HepG2 (cell line): ENCODE measurements around the gene TUT7. TPM values are rescaled to one million over a fixed set of nuclear protein-coding genes. Genes with fewer than 3 reads are reported as not detected.

ENCODE experiments used
- ARID2 ChIP-seq: sonication (generic); formaldehyde crosslinking; IDR thresholded peaks from 2 replicates; pipeline ENCODE4 v1.8.1; 2022; ENCODE audit warnings: mild to moderate bottlenecking, missing genetic modification reagents, borderline replicate concordance
- CCDC6 ChIP-seq: sonication (generic); formaldehyde crosslinking; IDR thresholded peaks from 2 replicates; pipeline ENCODE4 v1.8.1; 2022; ENCODE audit warnings: mild to moderate bottlenecking, missing genetic modification reagents, moderate library complexity
- CHD4 ChIP-seq: fragments of 200-600 bp; sonication (generic); IDR thresholded peaks from 2 replicates; pipeline ENCODE4 v1.7.0; 2017; ENCODE audit warnings: mild to moderate bottlenecking, low read length, borderline replicate concordance
- HINFP ChIP-seq: sonication (generic); formaldehyde crosslinking; IDR thresholded peaks from 2 replicates; pipeline ENCODE4 v1.4.0; 2020; ENCODE audit warnings: low read depth, mild to moderate bottlenecking, missing genetic modification reagents
- ISL2 ChIP-seq: sonication (generic); formaldehyde crosslinking; IDR thresholded peaks from 2 replicates; pipeline ENCODE4 v1.5.0; 2020; ENCODE audit warnings: missing genetic modification reagents
- KDM5A ChIP-seq: fragments of 200-600 bp; sonication (generic); IDR thresholded peaks from 2 replicates; pipeline ENCODE4 v1.7.0; 2018; ENCODE audit warnings: antibody characterized with exemption, mild to moderate bottlenecking, low read length, borderline replicate concordance
- MAFF ChIP-seq: IDR thresholded peaks from 2 replicates; pipeline ENCODE4 v1.6.1; 2011; ENCODE audit warnings: low read depth, low read length, improper control_type of control experiment
- MTERF4 ChIP-seq: sonication (generic); formaldehyde crosslinking; IDR thresholded peaks from 2 replicates; pipeline ENCODE4 v1.8.0; 2023; ENCODE audit warnings: mild to moderate bottlenecking, missing genetic modification reagents
- NR1H2 ChIP-seq: sonication (generic); formaldehyde crosslinking; IDR thresholded peaks from 2 replicates; pipeline ENCODE4 v1.8.1; 2022; ENCODE audit warnings: low read depth, missing genetic modification reagents, borderline replicate concordance
- RORA ChIP-seq: sonication (generic); formaldehyde crosslinking; IDR thresholded peaks from 2 replicates; pipeline ENCODE4 v1.5.0; 2020; ENCODE audit warnings: mild to moderate bottlenecking, missing genetic modification reagents, moderate library complexity
- SNAPC5 ChIP-seq: sonication (generic); formaldehyde crosslinking; IDR thresholded peaks from 2 replicates; pipeline ENCODE4 v1.8.1; 2023; ENCODE audit warnings: mild to moderate bottlenecking, missing genetic modification reagents, borderline replicate concordance
- THAP11 ChIP-seq: IDR thresholded peaks from 2 replicates; pipeline ENCODE4 v1.6.1; 2016; ENCODE audit warnings: missing biosample characterization, missing genetic modification reagents
- WIZ ChIP-seq: sonication (generic); formaldehyde crosslinking; IDR thresholded peaks from 2 replicates; pipeline ENCODE4 v1.5.1; 2020; ENCODE audit warnings: mild to moderate bottlenecking, missing genetic modification reagents
- ZBTB1 ChIP-seq: sonication (generic); formaldehyde crosslinking; IDR thresholded peaks from 2 replicates; pipeline ENCODE4 v1.4.0; 2020; ENCODE audit warnings: missing genetic modification reagents, borderline replicate concordance
- ZBTB10 ChIP-seq: sonication (generic); formaldehyde crosslinking; IDR thresholded peaks from 2 replicates; pipeline ENCODE4 v1.4.0; 2020; ENCODE audit warnings: missing genetic modification reagents, borderline replicate concordance
- ZNF24 ChIP-seq: fragments of 450-650 bp; IDR thresholded peaks from 2 replicates; pipeline ENCODE4 v1.6.1; 2017; ENCODE audit warnings: antibody characterized with exemption, mild to moderate bottlenecking
- ZNF317 ChIP-seq: sonication (generic); formaldehyde crosslinking; IDR thresholded peaks from 2 replicates; pipeline ENCODE4 v1.5.0; 2020; ENCODE audit warnings: mild to moderate bottlenecking, missing genetic modification reagents
- ZNF75D ChIP-seq: sonication (generic); formaldehyde crosslinking; IDR thresholded peaks from 2 replicates; pipeline ENCODE4 v1.8.1; 2023; ENCODE audit warnings: missing genetic modification reagents, mild to moderate bottlenecking, borderline replicate concordance
- ZSCAN31 ChIP-seq: sonication (generic); formaldehyde crosslinking; IDR thresholded peaks from 2 replicates; pipeline ENCODE4 v1.5.0; 2020; ENCODE audit warnings: low read depth, mild to moderate bottlenecking, missing genetic modification reagents
- polyA plus RNA-seq, 8 experiments: library from polyadenylated mRNA; depleted of rRNA in 3 of 8; stranded (reverse) in 7 of 8; unstranded in 1 of 8; fragments of >200 nt; fragmentation: Illumina TruSeq in 4 of 8; extraction: Trizol in 4 of 8; gene quantifications; 2 replicates each; pipeline versions ENCODE4 v1.2.1 to v1.2.3, GENCODE V29; 2011 to 2016; ENCODE audit warnings: low read depth in 4 of 8, missing spikeins in 1 of 8, mixed read lengths in 1 of 8; ENCODE audit not compliant: insufficient read depth in 1 of 8
- total RNA-seq, 5 experiments: library from RNA; depleted of rRNA; stranded (reverse); fragments of >200 nt; fragmentation: Illumina TruSeq; extraction: Trizol; gene quantifications; 2 replicates each; pipeline ENCODE4 v1.2.3, GENCODE V29; 2016; ENCODE audit warnings: low read depth in 1 of 5
- TF ChIP-seq, protein P1 (sequence below): sonication (generic); formaldehyde crosslinking; IDR thresholded peaks from 2 replicates; pipeline ENCODE4 v1.8.0; 2022; ENCODE audit warnings: missing genetic modification reagents, mild to moderate bottlenecking, borderline replicate concordance
- TF ChIP-seq, protein P2 (sequence below): IDR thresholded peaks from 2 replicates; pipeline ENCODE4 v1.6.1; 2018; ENCODE audit warnings: missing genetic modification reagents
- TF ChIP-seq, protein P3 (sequence below): IDR thresholded peaks from 2 replicates; pipeline ENCODE4 v1.6.1; 2016

TUT7 gene
- total and polyA plus RNA-seq, 2 of the 13 experiments (the other 11 are each of a cell fraction or from before 2014, with no cell fraction given): 12.0 to 19.4 TPM

DNA sequence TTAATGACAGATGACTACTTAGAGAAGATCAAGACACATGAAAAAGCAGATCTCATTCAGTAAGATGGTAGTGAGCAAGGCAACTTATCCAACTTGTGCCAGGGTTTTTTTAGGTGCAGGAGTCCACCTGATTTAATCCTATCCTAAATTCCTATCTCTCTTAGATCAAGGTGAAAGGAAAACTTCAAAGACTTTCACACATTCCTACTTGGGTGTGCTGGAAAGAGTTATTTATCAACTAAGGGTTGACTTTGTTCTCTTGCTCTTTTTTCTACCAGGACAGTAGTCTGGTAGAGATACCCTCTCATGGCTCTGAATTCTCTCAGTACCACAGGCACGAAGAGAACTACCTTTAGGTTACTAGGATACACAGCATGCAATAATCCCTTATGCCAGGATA lies 18.2 kb downstream of the TUT7 start (continued):
- no peak for TF ChIP-seq ZBTB10 (CRISPR knock-in tag)
- no peak for TF ChIP-seq NR1H2 (CRISPR knock-in tag)
- no peak for TF ChIP-seq SNAPC5 (CRISPR knock-in tag)
- TF ChIP-seq MTERF4 (CRISPR knock-in tag): no peak
- no peak for TF ChIP-seq KDM5A
- no peak for TF ChIP-seq CCDC6 (CRISPR knock-in tag)
- TF ChIP-seq WIZ (CRISPR knock-in tag): no peak
- no peak for TF ChIP-seq ZSCAN31 (CRISPR knock-in tag)
- TF ChIP-seq, protein P1, sequence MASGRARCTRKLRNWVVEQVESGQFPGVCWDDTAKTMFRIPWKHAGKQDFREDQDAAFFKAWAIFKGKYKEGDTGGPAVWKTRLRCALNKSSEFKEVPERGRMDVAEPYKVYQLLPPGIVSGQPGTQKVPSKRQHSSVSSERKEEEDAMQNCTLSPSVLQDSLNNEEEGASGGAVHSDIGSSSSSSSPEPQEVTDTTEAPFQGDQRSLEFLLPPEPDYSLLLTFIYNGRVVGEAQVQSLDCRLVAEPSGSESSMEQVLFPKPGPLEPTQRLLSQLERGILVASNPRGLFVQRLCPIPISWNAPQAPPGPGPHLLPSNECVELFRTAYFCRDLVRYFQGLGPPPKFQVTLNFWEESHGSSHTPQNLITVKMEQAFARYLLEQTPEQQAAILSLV (CRISPR knock-in tag): no peak
- no peak for TF ChIP-seq ARID2 (CRISPR knock-in tag)
- no peak for TF ChIP-seq CHD4
- TF ChIP-seq ZBTB1 (CRISPR knock-in tag): no peak
- 0 out of 2 replicates have a peak, but pooled peaks have one; percentile 32 for TF ChIP-seq THAP11 (CRISPR knock-in tag)
- peak; percentile 85 for TF ChIP-seq ISL2
- TF ChIP-seq HINFP (CRISPR knock-in tag): no peak
- no peak for TF ChIP-seq ZNF24
- TF ChIP-seq, protein P2, sequence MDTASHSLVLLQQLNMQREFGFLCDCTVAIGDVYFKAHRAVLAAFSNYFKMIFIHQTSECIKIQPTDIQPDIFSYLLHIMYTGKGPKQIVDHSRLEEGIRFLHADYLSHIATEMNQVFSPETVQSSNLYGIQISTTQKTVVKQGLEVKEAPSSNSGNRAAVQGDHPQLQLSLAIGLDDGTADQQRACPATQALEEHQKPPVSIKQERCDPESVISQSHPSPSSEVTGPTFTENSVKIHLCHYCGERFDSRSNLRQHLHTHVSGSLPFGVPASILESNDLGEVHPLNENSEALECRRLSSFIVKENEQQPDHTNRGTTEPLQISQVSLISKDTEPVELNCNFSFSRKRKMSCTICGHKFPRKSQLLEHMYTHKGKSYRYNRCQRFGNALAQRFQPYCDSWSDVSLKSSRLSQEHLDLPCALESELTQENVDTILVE: 0 out of 2 replicates have a peak, but pooled peaks have one; percentile 33
- TF ChIP-seq ZNF75D: no peak
- no peak for TF ChIP-seq MAFF
- TF ChIP-seq ZNF317 (CRISPR knock-in tag): no peak
- no peak for TF ChIP-seq RORA (CRISPR knock-in tag)
- TF ChIP-seq, protein P3, sequence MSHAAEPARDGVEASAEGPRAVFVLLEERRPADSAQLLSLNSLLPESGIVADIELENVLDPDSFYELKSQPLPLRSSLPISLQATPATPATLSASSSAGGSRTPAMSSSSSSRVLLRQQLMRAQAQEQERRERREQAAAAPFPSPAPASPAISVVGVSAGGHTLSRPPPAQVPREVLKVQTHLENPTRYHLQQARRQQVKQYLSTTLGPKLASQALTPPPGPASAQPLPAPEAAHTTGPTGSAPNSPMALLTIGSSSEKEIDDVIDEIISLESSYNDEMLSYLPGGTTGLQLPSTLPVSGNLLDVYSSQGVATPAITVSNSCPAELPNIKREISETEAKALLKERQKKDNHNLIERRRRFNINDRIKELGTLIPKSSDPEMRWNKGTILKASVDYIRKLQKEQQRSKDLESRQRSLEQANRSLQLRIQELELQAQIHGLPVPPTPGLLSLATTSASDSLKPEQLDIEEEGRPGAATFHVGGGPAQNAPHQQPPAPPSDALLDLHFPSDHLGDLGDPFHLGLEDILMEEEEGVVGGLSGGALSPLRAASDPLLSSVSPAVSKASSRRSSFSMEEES: 0 out of 2 replicates have a peak, but pooled peaks have one; percentile 55
